OCI-LY3 (cell line): ENCODE data around the gene ZSCAN5A.

ENCODE experiments used
- CTCF ChIP-seq: fragments of 200-600, 300-600 bp; sonication (generic); IDR thresholded peaks from 2 replicates; pipeline ENCODE4 v1.5.1; 2014; ENCODE audit warnings: antibody characterized with exemption, low read length, low read depth
- EZH2phosphoT487 ChIP-seq: fragments of 200-600 bp; shearing (Covaris generic); IDR thresholded peaks from 2 replicates; pipeline ENCODE4 v1.6.1; 2018; ENCODE audit warnings: antibody characterized with exemption, mixed run types, low read depth

DNA sequence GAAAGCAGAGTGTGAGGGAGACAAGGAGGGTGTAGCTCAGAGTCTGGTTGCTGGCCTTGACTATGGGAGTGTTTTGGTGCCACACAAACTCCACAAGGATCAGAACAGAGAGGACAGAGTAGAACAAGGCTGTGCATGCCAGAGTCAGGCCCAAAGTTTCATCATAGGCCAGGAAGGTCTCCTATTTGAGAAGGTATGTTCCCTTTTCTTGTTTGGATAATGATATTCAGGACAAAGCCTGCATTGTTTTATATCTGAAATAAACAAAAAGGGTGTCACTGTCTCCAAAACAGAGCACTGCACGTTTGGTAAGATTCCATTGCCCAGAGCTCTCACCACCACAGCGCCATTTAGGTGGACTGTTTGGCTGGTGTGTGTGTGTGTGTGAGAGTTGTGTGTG is 3.1 kb upstream of the ZSCAN5A start:
- no peak for TF ChIP-seq CTCF
- TF ChIP-seq EZH2phosphoT487 = no peak
